DOHH2 (cell line): ENCODE measurements around the gene RERG.

Source experiments
- H3F3A ChIP-seq: fragments of 200-600 bp; sonication (generic), shearing (Covaris generic); 2 replicates; pipeline ENCODE4 v1.6.0; 2016; ENCODE audit warnings: antibody characterized with exemption, mild to moderate bottlenecking; ENCODE audit not compliant: control insufficient read depth, insufficient read depth
- H3K27ac ChIP-seq: fragments of 200-600 bp; sonication (generic); 2 replicates; pipeline ENCODE4 v1.5.1; 2014; ENCODE audit warnings: low read depth, mild to moderate bottlenecking, low read length, moderate library complexity
- H3K27me3 ChIP-seq: fragments of 200-600 bp; sonication (generic); 2 replicates; pipeline ENCODE4 v1.6.1; 2014; ENCODE audit warnings: mild to moderate bottlenecking, low read length, mixed read lengths; ENCODE audit not compliant: control insufficient read depth
- H3K36me3 ChIP-seq: fragments of 200-600 bp; sonication (generic); 2 replicates; pipeline ENCODE4 v1.6.1; 2014; ENCODE audit warnings: mild to moderate bottlenecking, low read length, moderate library complexity, mixed read lengths; ENCODE audit not compliant: control insufficient read depth
- H3K4me1 ChIP-seq: fragments of 200-600 bp; sonication (generic); 2 replicates; pipeline ENCODE4 v1.6.1; 2014; ENCODE audit warnings: mild to moderate bottlenecking, low read length, mixed read lengths; ENCODE audit not compliant: control insufficient read depth
- H3K4me2 ChIP-seq: fragments of 200-600 bp; sonication (generic); 2 replicates; pipeline ENCODE4 v1.6.0; 2014; ENCODE audit warnings: mild to moderate bottlenecking, low read length, moderate library complexity
- H3K4me3 ChIP-seq: fragments of 200-600 bp; sonication (generic); 2 replicates; pipeline ENCODE4 v1.5.1; 2014; ENCODE audit warnings: mild to moderate bottlenecking, low read length, mixed read lengths
- H3K79me2 ChIP-seq: fragments of 200-600 bp; sonication (generic); 2 replicates; pipeline ENCODE4 v1.6.1; 2014; ENCODE audit warnings: mild to moderate bottlenecking, low read length, mixed read lengths; ENCODE audit not compliant: control insufficient read depth
- H3K9me2 ChIP-seq: fragments of 200-600 bp; sonication (generic); replicated peaks from 2 replicates; pipeline ENCODE4 v1.6.1; 2014; ENCODE audit warnings: mild to moderate bottlenecking, low read length, mixed read lengths; ENCODE audit not compliant: control insufficient read depth
- H3K9me3 ChIP-seq: fragments of 200-600 bp; sonication (generic); 2 replicates; pipeline ENCODE4 v1.6.1; 2014; ENCODE audit warnings: antibody characterized with exemption, low read length, mixed read lengths; ENCODE audit not compliant: control insufficient read depth, insufficient read depth
- H4K20me1 ChIP-seq: fragments of 200-600 bp; sonication (generic); 2 replicates; pipeline ENCODE4 v1.6.0; 2014; ENCODE audit warnings: low read depth, mild to moderate bottlenecking, antibody characterized with exemption, low read length, moderate library complexity; ENCODE audit not compliant: control insufficient read depth, insufficient read depth
- CTCF ChIP-seq: fragments of 200-600 bp; sonication (generic); IDR thresholded peaks from one replicate; pipeline ENCODE4 v1.5.1; 2014; ENCODE audit warnings: antibody characterized with exemption, mild to moderate bottlenecking, low read depth, low read length; ENCODE audit not compliant: poor library complexity, severe bottlenecking
- EZH2phosphoT487 ChIP-seq: fragments of 200-600 bp; sonication (generic); IDR thresholded peaks from 2 replicates; pipeline ENCODE4 v1.6.1; 2017; ENCODE audit warnings: borderline replicate concordance, mild to moderate bottlenecking, antibody characterized with exemption, low read length, moderate library complexity, mixed read lengths

Gene RERG

GRCh38 chr12:15142711-15143110, 78.5 kb downstream of the RERG start:
- TF ChIP-seq EZH2phosphoT487, result no peak
- TF ChIP-seq CTCF, result no peak
- no peaks in the 10 kb centered on the region for H3F3A ChIP-seq

DNA sequence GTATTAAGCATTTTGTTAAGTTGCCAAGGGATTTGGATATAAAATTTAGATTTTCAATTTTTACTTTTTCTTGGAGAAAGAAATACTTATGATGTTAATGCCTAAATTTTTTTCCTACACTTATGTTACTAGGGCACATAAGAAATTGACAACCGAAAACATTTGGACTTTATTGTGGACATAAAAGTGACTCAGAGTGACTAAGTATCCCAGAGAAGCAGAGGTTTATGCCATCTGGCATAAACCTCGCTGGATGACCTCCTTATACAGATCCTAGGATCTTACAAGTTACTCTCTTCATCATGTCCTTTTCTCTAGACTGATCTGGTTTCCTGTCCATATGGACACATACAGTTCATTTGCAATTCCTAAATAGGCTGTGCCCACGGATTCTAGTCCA, 89.8 kb downstream of the RERG start:
- Histone ChIP-seq H3K4me2 (no peak overlapping the region), H4K20me1 (no peaks in the 10 kb centered on the region), H3K27me3 (peaks cover 3% of the 10 kb centered on the region; the same call in 1 of the 2 replicates), H3K4me3 (no peak overlapping the region), H3K27ac (no peak overlapping the region), H3F3A (no peaks in the 10 kb centered on the region), H3K36me3 (no peaks in the 10 kb centered on the region), H3K9me2 (no peaks in the 10 kb centered on the region), H3K79me2 (no peaks in the 10 kb centered on the region), H3K9me3 (no peaks in the 10 kb centered on the region), H3K4me1 (no peaks in the 10 kb centered on the region)
- TF ChIP-seq EZH2phosphoT487, result no peak
- no peak for TF ChIP-seq CTCF

More at GRCh38 chr12:15142711-15143110, 78.5 kb downstream of the RERG start:
- no peak overlapping the region for H3K27ac ChIP-seq
- H3K79me2 ChIP-seq, result no peaks in the 10 kb centered on the region
- no peak overlapping the region for H3K4me2 ChIP-seq
- no peak overlapping the region for H3K4me3 ChIP-seq
- H3K36me3 ChIP-seq, result no peaks in the 10 kb centered on the region
- no peaks in the 10 kb centered on the region for H3K9me3 ChIP-seq
- H3K27me3 ChIP-seq, result 0 out of 2 replicates have a peak, but pooled peaks cover 2% of the 10 kb centered on the region
- no peaks in the 10 kb centered on the region for H3K4me1 ChIP-seq
- no peaks in the 10 kb centered on the region for H4K20me1 ChIP-seq
- no peaks in the 10 kb centered on the region for H3K9me2 ChIP-seq

DNA sequence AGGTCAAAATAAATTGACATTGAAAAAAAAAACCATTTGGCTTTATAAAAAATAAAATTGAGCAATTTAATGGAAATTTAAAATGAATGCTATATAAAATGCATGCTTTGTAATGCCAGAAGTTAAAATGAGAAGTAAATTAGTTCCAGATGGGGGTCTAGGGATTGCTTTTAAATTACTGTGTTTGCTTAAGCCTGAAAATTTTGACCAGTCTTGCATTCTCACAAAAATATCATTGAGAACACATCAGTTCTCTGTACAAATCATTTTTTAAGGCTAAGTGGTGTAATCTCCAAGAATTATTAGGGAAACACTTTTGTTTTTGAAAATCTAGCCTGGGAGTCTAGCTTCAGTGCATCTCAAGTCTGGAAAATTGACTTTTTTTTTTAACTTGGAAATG, 90.7 kb downstream of the RERG start:
- TF ChIP-seq CTCF (no peak), EZH2phosphoT487 (no peak)
- H3K27ac ChIP-seq, result no peak overlapping the region
- no peaks in the 10 kb centered on the region for H3K4me1 ChIP-seq
- H3K9me3 ChIP-seq, result no peaks in the 10 kb centered on the region
- no peak overlapping the region for H3K4me3 ChIP-seq
- peaks cover 3% of the 10 kb centered on the region; the same call in 1 of the 2 replicates for H3K27me3 ChIP-seq
- H3K9me2 ChIP-seq, result no peaks in the 10 kb centered on the region
- H3F3A ChIP-seq, result no peaks in the 10 kb centered on the region
- no peaks in the 10 kb centered on the region for H4K20me1 ChIP-seq
- H3K36me3 ChIP-seq, result no peaks in the 10 kb centered on the region
- no peaks in the 10 kb centered on the region for H3K79me2 ChIP-seq
- H3K4me2 ChIP-seq, result no peak overlapping the region
